WTC11 (cell line): ENCODE data around the gene EHD2. TPM values are rescaled to one million over a fixed set of nuclear protein-coding genes. Genes with fewer than 3 reads are reported as not detected.
A peak's percentile ranks its signal among the peaks of the same experiment; 100 is the strongest.

ENCODE experiments used
- ATAC-seq: fragments of 200-7000 bp; cut with Tn5 transposase; 2 replicates; pipeline ENCODE4 v1.10.0; 2021; ENCODE audit warnings: mild to moderate bottlenecking, moderate library complexity
- CTCF ChIA-PET: fragments of 300-600 bp; sonication (Branson Sonifier 250); formaldehyde crosslinking; loops from one replicate; lab custom pipeline; 2021; ENCODE audit warnings: antibody characterized with exemption; lab: Charles Lee
- POLR2A ChIA-PET: fragments of 350-600 bp; sonication (Branson Sonifier 250); formaldehyde crosslinking; loops from one replicate; lab custom pipeline; 2021; ENCODE audit warnings: antibody characterized with exemption; lab: Charles Lee
- DNase-seq: peaks from one replicate; pipeline ENCODE4 v3.0.0; 2021; ENCODE audit warnings: low spot score
- H3K27ac Mint-ChIP-seq: 2 replicates; pipeline ENCODE4 v1.8.0; 2021; ENCODE audit warnings: mixed read lengths
- H3K27me3 Mint-ChIP-seq: 2 replicates; pipeline ENCODE4 v1.8.0; 2021; ENCODE audit warnings: low read depth, mild to moderate bottlenecking, moderate library complexity, mixed read lengths
- H3K36me3 Mint-ChIP-seq: 2 replicates; pipeline ENCODE4 v1.8.0; 2021; ENCODE audit warnings: mixed read lengths
- H3K4me1 Mint-ChIP-seq: 2 replicates; pipeline ENCODE4 v1.8.0; 2022; ENCODE audit warnings: mixed read lengths
- H3K4me3 Mint-ChIP-seq: 2 replicates; pipeline ENCODE4 v1.8.0; 2021; ENCODE audit warnings: mild to moderate bottlenecking, moderate library complexity, mixed read lengths
- H3K9me3 Mint-ChIP-seq: 2 replicates; pipeline ENCODE4 v1.8.0; 2021; ENCODE audit warnings: mixed read lengths
- CBFB ChIP-seq: sonication (generic); formaldehyde crosslinking; IDR thresholded peaks from 2 replicates; pipeline ENCODE4 v1.8.1; 2022; ENCODE audit warnings: mild to moderate bottlenecking, low read depth, missing genetic modification reagents
- E2F5 ChIP-seq: sonication (generic); formaldehyde crosslinking; IDR thresholded peaks from 2 replicates; pipeline ENCODE4 v1.8.1; 2022; ENCODE audit warnings: mild to moderate bottlenecking, moderate library complexity, missing genetic modification reagents
- EMX1 ChIP-seq: fragments of 250-450 bp; sonication (Bioruptor Pico); IDR thresholded peaks from 2 replicates; pipeline ENCODE4 v1.8.0; 2021; ENCODE audit warnings: mild to moderate bottlenecking
- FOXJ3 ChIP-seq: sonication (generic); formaldehyde crosslinking; IDR thresholded peaks from 2 replicates; pipeline ENCODE4 v1.9.0; 2021; ENCODE audit warnings: missing genetic modification reagents, mild to moderate bottlenecking, borderline replicate concordance
- FOXP1 ChIP-seq: sonication (generic); formaldehyde crosslinking; IDR thresholded peaks from 2 replicates; pipeline ENCODE4 v1.8.0; 2022; ENCODE audit warnings: missing genetic modification reagents, mild to moderate bottlenecking, moderate library complexity, borderline replicate concordance
- KAT7 ChIP-seq: sonication (generic); formaldehyde crosslinking; IDR thresholded peaks from 2 replicates; pipeline ENCODE4 v1.8.1; 2023; ENCODE audit warnings: missing genetic modification reagents, mild to moderate bottlenecking, borderline replicate concordance
- OVOL2 ChIP-seq: fragments of 250-450 bp; sonication (Bioruptor Pico); IDR thresholded peaks from 2 replicates; pipeline ENCODE4 v1.9.0; 2021; ENCODE audit warnings: mild to moderate bottlenecking, borderline replicate concordance
- PRDM15 ChIP-seq: sonication (generic); formaldehyde crosslinking; IDR thresholded peaks from 2 replicates; pipeline ENCODE4 v1.8.0; 2022; ENCODE audit warnings: missing genetic modification reagents
- SMAD3 ChIP-seq: sonication (generic); formaldehyde crosslinking; IDR thresholded peaks from 2 replicates; pipeline ENCODE4 v1.8.0; 2022; ENCODE audit warnings: missing genetic modification reagents, mild to moderate bottlenecking, borderline replicate concordance
- ZNF416 ChIP-seq: fragments of 250-450 bp; sonication (Bioruptor Pico); IDR thresholded peaks from 2 replicates; pipeline ENCODE4 v1.9.0; 2021; ENCODE audit warnings: mild to moderate bottlenecking, inconsistent platforms
- ZSCAN18 ChIP-seq: fragments of 250-450 bp; sonication (Bioruptor Pico); IDR thresholded peaks from 2 replicates; pipeline ENCODE4 v2.1.2; 2022; ENCODE audit warnings: mild to moderate bottlenecking, moderate library complexity
- total RNA-seq: library from RNA; stranded (reverse); gene quantifications from 3 replicates; pipeline ENCODE4 v1.2.3, GENCODE V29; 2021
- TF ChIP-seq, protein P1 (sequence below): sonication (generic); formaldehyde crosslinking; IDR thresholded peaks from 2 replicates; pipeline ENCODE4 v1.8.1; 2023; ENCODE audit warnings: mild to moderate bottlenecking, missing genetic modification reagents, moderate library complexity
- TF ChIP-seq, protein P2 (sequence below): sonication (generic); formaldehyde crosslinking; conservative IDR thresholded peaks from 2 replicates; pipeline ENCODE4 v1.8.1; 2022; ENCODE audit warnings: mild to moderate bottlenecking, missing genetic modification reagents
- TF ChIP-seq, protein P3 (sequence below): sonication (generic); formaldehyde crosslinking; IDR thresholded peaks from 2 replicates; pipeline ENCODE4 v1.8.0; 2022; ENCODE audit warnings: mild to moderate bottlenecking, missing genetic modification reagents

Gene EHD2
- total RNA-seq, 1 experiment from 2014 or later, result 11.8 TPM

DNA sequence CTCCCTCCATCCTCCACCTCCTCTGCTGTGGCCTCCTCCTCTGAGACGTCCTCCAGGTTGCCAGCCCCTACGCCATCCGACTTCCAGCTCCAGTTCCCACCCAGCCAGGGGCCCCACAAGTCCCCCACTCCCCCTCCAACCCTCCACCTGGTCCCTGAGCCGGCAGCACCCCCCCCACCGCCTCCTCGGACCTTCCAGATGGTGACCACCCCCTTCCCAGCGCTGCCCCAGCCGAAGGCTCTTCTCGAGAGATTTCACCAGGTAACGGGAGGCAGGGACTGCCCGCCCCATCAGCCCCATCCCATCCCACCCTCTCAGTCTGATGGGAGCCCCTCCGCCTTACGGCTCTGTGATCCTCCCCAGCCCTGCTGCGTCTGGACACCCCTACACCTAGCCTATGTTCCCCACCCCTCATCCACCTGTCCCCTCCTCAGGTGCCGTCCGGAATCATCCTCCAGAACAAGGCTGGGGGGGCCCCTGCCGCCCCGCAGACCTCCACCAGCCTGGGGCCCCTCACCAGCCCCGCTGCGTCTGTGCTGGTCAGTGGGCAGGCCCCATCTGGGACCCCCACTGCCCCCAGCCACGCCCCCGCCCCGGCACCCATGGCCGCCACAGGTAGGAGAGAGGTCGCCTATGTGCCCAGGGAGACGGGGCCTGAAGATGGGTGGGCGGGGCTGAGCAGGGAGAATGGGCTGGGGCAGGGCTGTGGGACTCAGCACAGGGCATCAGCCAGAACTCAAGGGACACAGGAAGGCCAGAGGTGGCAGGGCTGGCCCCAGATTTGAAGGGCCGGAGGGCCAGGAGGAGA lies 18.6 kb upstream of the EHD2 start:
- Mint-ChIP-seq H3K9me3 (peaks cover 7% of the 10 kb centered on the region), H3K4me1 (0 out of 2 replicates have a peak, but pooled peaks cover 2% of the 10 kb centered on the region), H3K27ac (no peak overlapping the region), H3K27me3 (no peaks in the 10 kb centered on the region), H3K36me3 (peaks cover 25% of the 10 kb centered on the region), H3K4me3 (no peak overlapping the region)
- ChIA-PET CTCF (interaction anchor here (0.6 to 1.2 kb wide), 3 partner anchors 18 to 258 kb away, joined by 3 to 4 read pairs (median 3); partner anchors contain the start of gene EHD2), POLR2A (no interaction called here)
- TF ChIP-seq FOXJ3 (CRISPR knock-in tag) (no peak), E2F5 (no peak)
- ATAC-seq (no peak), DNase-seq (no peak)

- TF ChIP-seq, protein P1, sequence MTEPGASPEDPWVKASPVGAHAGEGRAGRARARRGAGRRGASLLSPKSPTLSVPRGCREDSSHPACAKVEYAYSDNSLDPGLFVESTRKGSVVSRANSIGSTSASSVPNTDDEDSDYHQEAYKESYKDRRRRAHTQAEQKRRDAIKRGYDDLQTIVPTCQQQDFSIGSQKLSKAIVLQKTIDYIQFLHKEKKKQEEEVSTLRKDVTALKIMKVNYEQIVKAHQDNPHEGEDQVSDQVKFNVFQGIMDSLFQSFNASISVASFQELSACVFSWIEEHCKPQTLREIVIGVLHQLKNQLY (CRISPR knock-in tag), result no peak
- no peak for TF ChIP-seq ZNF416 (CRISPR knock-in tag)
- no peak for TF ChIP-seq SMAD3 (CRISPR knock-in tag)
- TF ChIP-seq ZSCAN18 (CRISPR knock-in tag), result no peak
- TF ChIP-seq CBFB (CRISPR knock-in tag), result no peak
- TF ChIP-seq, protein P2, sequence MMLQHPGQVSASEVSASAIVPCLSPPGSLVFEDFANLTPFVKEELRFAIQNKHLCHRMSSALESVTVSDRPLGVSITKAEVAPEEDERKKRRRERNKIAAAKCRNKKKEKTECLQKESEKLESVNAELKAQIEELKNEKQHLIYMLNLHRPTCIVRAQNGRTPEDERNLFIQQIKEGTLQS (CRISPR knock-in tag), result no peak
- no peak for TF ChIP-seq EMX1
- TF ChIP-seq FOXP1 (CRISPR knock-in tag), result no peak
- no peak for TF ChIP-seq KAT7
- TF ChIP-seq, protein P3, sequence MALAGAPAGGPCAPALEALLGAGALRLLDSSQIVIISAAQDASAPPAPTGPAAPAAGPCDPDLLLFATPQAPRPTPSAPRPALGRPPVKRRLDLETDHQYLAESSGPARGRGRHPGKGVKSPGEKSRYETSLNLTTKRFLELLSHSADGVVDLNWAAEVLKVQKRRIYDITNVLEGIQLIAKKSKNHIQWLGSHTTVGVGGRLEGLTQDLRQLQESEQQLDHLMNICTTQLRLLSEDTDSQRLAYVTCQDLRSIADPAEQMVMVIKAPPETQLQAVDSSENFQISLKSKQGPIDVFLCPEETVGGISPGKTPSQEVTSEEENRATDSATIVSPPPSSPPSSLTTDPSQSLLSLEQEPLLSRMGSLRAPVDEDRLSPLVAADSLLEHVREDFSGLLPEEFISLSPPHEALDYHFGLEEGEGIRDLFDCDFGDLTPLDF (CRISPR knock-in tag), result no peak
- no peak for TF ChIP-seq E2F5
- no peak for TF ChIP-seq OVOL2
- TF ChIP-seq PRDM15 (CRISPR knock-in tag), result no peak
- no peaks in the 10 kb centered on the region for H3K27me3 Mint-ChIP-seq
- DNase-seq (no peak), ATAC-seq (no peak)
- H3K36me3 Mint-ChIP-seq, result peaks cover 25% of the 10 kb centered on the region
- 0 out of 2 replicates have a peak, but pooled peaks cover 2% of the 10 kb centered on the region for H3K4me1 Mint-ChIP-seq
- peaks cover 3% of the 10 kb centered on the region for H3K9me3 Mint-ChIP-seq
- ChIA-PET POLR2A (interaction anchor here (0.7 kb wide), 1 partner anchor 11 kb away, joined by 4 read pairs; no protein-coding TSS in a partner anchor), CTCF (interaction anchor here (0.5 to 1.2 kb wide), 5 partner anchors 17 to 266 kb away, joined by 3 to 4 read pairs (median 3); partner anchors contain the start of gene EHD2)
- H3K4me3 Mint-ChIP-seq, result no peak overlapping the region
- H3K27ac Mint-ChIP-seq, result peak overlapping the region; percentile 41
These were observed 17.5 kb upstream of the EHD2 start for GRCh38 chr19:47695533-47696262.
